NCI-H2107 treated with DMSO at 0.1 percent for 48 hours (cell line): Measurements from ENCODE around the gene PRR30.

ENCODE experiments used
- DNase-seq: peaks from one replicate; lab custom pipeline; 2025; ENCODE audit not compliant: unreplicated experiment; lab: John Stamatoyannopoulos, UW

Gene PRR30

DNA sequence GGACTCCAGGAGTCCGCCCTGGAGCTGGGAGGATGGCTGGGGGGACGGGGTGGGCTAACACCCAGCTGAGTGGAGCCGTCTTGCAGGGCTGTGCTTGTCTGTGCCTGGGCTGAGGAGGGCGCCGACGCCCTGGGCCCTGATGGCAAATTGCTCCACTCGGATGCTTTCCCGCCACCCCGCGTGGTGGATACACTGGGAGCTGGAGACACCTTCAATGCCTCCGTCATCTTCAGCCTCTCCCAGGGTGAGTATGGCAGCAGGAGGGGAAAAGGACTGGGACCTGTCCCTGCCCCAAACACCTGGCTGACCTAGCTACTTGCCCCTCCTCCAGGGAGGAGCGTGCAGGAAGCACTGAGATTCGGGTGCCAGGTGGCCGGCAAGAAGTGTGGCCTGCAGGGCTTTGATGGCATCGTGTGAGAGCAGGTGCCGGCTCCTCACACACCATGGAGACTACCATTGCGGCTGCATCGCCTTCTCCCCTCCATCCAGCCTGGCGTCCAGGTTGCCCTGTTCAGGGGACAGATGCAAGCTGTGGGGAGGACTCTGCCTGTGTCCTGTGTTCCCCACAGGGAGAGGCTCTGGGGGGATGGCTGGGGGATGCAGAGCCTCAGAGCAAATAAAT lies 39.8 kb downstream of the PRR30 start:
- DNase-seq, result no peak

- no peak for DNase-seq
Observed at GRCh38 chr2:27097341-27097740, 41.9 kb downstream of the PRR30 start.

DNA sequence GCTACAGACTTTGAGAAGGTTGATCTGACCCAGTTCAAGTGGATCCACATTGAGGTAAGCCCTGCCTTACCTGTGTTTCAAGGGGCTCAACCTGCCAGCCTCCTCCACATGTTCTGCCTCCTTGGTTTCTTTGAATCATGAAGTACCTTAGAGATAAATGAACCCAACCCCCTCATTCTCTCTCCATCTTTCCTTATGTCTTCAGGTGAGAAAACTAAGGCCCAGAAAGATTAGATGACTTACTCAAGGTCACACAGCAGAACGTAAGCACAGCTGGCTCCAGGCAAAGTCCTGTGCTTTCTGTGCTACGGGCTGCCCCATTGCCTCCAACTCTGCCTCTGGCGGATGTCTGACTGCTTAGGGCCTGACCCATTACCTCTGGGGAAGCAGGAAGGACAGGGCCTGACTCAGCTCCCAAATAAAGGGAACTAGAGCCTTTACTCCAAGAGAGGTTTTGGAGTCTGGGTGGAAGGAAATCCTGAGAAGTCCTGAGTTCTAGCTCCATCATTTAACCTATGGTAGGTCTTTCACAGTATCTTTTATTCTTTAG lies 42.4 kb downstream of the PRR30 start:
- DNase-seq, result no peak

DNA sequence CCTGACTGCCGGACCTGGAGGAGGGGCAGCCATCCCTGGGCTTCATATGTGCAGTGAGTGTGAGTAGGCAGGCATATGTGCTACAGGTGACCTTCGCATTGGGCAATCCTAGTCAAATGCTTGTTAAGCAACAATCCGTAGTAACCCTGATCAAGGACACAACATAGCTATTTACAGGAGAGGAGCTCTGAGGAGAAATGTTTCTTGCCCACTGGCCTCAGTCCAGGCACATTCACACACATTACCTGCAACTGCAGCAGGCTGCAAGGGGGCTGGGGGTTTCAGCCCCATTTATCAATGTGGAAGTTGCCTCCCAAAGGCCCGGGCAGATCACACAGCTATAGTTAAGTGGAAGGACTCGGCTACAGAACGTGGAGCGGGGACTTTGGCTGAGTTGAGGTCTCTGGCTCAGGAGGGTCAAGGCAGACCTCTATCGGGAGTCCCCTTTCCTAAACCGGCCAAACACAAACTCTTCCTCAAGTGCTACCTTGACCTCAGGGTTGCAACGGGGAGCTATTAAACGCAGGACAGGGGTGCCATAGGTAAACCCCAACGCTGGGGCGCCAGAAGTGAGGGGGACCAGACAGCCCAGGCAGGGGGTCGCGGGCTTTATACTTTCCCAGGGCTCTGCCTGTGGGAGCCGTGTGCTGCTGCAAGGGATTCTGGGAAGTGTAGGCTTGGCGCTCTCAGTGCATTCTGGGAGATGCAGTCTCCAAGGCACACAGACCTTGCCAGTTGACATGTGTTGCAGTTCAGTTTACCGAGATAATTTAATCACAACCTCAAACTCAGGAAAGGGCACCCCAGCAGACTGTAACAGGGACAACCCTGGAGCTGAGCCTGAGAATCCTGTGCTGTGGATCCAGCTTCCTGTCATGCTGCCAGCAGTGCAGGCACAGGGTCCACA lies 43.2 kb downstream of the PRR30 start:
- DNase-seq, result no peak

- DNase-seq, result no peak
Observed at GRCh38 chr2:27095427-27095744, 43.8 kb downstream of the PRR30 start.

DNA sequence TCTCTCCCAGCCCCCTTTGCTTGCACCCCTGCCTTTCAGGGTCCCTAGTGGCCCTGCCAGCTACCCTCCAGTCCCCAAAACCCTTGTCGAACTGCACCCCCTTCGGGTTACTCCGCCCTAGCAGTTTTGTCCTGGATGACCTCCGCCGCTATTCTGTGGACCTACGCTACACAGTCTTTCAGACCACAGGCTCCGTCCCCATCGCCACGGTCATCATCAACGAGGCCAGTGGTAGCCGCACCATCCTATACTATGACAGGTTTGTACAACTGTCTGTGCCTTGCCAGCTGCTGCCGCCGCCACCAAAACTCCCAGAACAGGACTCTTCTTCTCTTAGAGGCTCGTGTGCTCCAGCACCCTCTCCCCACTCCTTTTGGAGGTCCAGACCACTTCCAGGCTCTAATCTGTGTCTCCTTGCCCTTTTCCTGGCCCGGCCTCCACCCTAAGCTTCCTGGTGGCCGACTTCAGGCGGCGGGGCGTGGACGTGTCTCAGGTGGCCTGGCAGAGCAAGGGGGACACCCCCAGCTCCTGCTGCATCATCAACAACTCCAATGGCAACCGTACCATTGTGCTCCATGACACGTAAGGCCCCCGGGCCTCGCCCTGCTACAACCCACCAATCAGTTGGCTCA lies 44.7 kb downstream of the PRR30 start:
- DNase-seq, result no peak

GRCh38 chr2:27093430-27094352 lies 45.5 kb downstream of the PRR30 start:
- DNase-seq, result no peak

DNA sequence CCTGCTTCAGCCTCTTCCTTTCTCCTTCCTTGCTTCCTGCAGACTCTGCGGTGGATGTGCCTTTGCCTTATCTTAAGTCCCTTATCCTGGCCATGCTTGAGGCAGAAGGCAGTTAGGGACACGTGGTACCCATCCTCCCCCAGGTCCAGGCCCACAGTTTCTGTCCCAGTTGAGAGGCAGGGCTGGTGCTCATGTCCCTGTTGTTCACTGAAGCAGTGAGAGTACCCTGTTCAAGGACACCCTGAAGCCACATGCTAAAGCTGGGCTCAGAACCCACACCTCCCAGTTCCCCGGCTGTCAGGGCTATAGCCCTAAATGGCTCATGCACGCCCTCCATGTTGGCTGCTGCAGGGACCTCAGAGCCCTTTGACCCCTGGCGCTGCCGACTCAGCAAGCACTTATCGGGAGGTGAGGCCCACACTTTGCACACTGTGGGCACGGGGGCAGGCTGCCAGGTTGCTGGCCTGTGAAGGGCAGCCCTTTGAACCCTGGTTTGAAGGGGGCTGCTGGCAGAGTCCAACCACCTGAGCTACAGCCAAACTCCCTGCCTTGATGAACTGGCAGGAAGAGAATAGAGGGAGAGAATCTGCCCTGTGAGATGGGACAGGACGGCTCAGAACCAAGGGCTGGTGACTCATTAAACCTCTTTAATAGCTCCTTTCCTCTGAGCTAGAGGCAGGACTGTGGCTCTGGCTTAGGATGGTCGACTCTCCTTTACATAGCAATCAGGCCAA lies 46.3 kb downstream of the PRR30 start:
- DNase-seq, result no peak

DNA sequence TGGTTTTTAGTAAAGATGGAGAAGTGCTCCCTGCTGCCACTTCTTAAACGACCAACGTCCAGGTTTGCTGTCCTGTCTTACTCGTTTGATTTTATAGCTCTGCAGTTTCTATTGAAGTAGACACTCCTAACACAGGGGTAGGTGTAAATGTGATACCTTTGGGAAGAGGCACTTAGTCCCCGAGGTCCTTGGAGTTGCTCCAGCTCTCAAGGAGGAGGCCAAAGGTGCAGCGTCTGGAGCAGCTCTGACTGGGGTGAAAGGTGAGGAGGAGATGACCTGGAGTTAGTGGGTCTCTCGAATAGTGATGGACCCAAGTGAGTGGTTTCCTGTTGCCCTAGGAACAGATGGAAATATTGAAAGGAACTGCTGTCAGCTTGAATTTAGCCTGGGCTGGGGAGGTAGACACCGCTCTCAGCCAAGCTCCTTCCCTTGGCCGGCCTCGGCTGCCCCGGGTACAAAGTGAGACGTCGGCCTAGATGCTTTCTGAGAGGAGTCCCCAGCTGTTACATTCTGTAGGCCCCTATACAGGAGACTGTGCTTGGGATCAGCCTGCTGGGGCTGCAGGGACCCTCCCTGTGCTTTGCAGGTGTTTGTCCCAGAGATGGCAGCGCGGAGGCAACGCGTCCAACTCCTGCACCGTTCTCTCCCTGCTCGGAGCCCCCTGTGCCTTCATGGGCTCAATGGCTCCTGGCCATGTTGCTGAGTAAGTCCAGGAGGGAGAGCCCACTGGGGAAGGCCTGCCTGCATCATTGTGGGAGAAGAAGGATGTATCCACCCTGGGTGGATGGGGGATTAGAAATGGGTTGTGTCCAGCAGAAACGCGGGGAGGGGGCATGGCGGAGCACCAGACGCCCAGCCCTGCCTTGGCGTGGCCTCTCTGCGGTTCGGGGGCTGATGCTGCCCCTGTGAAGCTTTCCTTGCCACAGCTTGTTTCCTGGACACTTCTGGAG lies 47.2 kb downstream of the PRR30 start:
- no peak for DNase-seq

- no peak for DNase-seq
Observed at GRCh38 chr2:27089111-27089954, 49.9 kb downstream of the PRR30 start.

DNA sequence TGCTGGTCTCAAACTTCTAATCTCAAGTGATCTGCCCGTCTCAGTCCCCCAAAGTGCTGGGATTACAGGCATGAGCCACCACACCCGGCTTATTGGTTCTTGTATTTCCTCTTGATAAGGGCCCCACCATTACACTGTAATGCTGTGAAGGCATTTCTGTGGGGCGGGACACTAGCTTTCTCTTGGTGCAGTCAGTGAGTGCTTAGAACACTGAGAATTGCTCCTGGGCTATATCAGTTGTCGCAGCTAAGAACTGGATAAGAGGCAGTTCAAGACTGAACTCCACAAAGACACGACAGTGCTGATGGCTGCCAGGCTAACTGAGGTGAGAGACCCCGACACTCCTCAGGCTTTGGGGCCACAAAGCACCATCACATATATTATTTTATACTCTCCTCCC lies 50.6 kb downstream of the PRR30 start:
- DNase-seq, result no peak

- no peak for DNase-seq
Observed at GRCh38 chr2:27087823-27088410, 51.3 kb downstream of the PRR30 start.
